ENCODE data around the gene NF2. TPM values are rescaled to one million over a fixed set of nuclear protein-coding genes. Genes with fewer than 3 reads are reported as not detected.

The NF2 gene
- total and polyA plus RNA-seq, 9 donors, result 6.8 to 51.3 (median 30.6) TPM

- Histone ChIP-seq H3K4me3 (no peak overlapping the region), H3K4me1 (ENCODE audit: insufficient read depth) (no peaks in the 10 kb centered on the region), H3K36me3 (no peaks in the 10 kb centered on the region), H3K27ac (no peak overlapping the region), H3K27me3 (no peaks in the 10 kb centered on the region), H3K9me3 (no peaks in the 10 kb centered on the region)
- DNase-seq, result no peak
- intact Hi-C loops (cut with DNase I), result no loop called here
- TF ChIP-seq EP300 (IDR thresholded peaks at IDR 0.05) (no peak), POLR2A (IDR thresholded peaks at IDR 0.05) (no peak)
- TF ChIP-seq, protein P1, sequence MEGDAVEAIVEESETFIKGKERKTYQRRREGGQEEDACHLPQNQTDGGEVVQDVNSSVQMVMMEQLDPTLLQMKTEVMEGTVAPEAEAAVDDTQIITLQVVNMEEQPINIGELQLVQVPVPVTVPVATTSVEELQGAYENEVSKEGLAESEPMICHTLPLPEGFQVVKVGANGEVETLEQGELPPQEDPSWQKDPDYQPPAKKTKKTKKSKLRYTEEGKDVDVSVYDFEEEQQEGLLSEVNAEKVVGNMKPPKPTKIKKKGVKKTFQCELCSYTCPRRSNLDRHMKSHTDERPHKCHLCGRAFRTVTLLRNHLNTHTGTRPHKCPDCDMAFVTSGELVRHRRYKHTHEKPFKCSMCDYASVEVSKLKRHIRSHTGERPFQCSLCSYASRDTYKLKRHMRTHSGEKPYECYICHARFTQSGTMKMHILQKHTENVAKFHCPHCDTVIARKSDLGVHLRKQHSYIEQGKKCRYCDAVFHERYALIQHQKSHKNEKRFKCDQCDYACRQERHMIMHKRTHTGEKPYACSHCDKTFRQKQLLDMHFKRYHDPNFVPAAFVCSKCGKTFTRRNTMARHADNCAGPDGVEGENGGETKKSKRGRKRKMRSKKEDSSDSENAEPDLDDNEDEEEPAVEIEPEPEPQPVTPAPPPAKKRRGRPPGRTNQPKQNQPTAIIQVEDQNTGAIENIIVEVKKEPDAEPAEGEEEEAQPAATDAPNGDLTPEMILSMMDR (IDR thresholded peaks at IDR 0.05), result no peak
- 76 to 87% (median 80%) methylated on average over 3 of the region's 3 CpGs for WGBS, 3 donors
These were observed 67.2 kb downstream of the NF2 start for GRCh38 chr22:29670626-29671025.

- WGBS, 3 donors, result 85 to 91% (median 90%) methylated on average over 14 of the region's 14 CpGs
- DNase-seq, result no peak
- no peaks in the 10 kb centered on the region for H3K27me3 ChIP-seq
These were observed 70.1 kb downstream of the NF2 start for GRCh38 chr22:29673361-29674066.

GRCh38 chr22:29674121-29674520 is 70.7 kb downstream of the NF2 start:
- no peaks in the 10 kb centered on the region for H3K9me3 ChIP-seq
- no peak for TF ChIP-seq POLR2A (IDR thresholded peaks at IDR 0.05)
- TF ChIP-seq EP300 (IDR thresholded peaks at IDR 0.05), result no peak
- TF ChIP-seq, protein P1 (IDR thresholded peaks at IDR 0.05), result no peak

More at GRCh38 chr22:29673361-29674066, 70.1 kb downstream of the NF2 start:
- no peak overlapping the region for H3K4me3 ChIP-seq
- no peaks in the 10 kb centered on the region for H3K9me3 ChIP-seq
- intact Hi-C loops (cut with DNase I), result no loop called here
- H3K27ac ChIP-seq, result no peak overlapping the region
- no peaks in the 10 kb centered on the region for H3K4me1 ChIP-seq (ENCODE audit: insufficient read depth)
- TF ChIP-seq, protein P1 (IDR thresholded peaks at IDR 0.05), result no peak
- TF ChIP-seq EP300 (IDR thresholded peaks at IDR 0.05) (no peak), POLR2A (IDR thresholded peaks at IDR 0.05) (no peak)
- H3K36me3 ChIP-seq, result no peaks in the 10 kb centered on the region

GRCh38 chr22:29679316-29679715 is 75.9 kb downstream of the NF2 start:
- Histone ChIP-seq H3K36me3 (no peaks in the 10 kb centered on the region), H3K9me3 (no peaks in the 10 kb centered on the region), H3K27me3 (no peaks in the 10 kb centered on the region), H3K27ac (no peak overlapping the region), H3K4me3 (no peak overlapping the region), H3K4me1 (ENCODE audit: insufficient read depth) (no peaks in the 10 kb centered on the region)
- intact Hi-C loops (cut with DNase I), result no loop called here
- WGBS, 3 donors, result 0 to 30% (median 19%) methylated on average over 1 of the region's 1 CpG
- DNase-seq, result no peak
- TF ChIP-seq POLR2A (IDR thresholded peaks at IDR 0.05) (no peak), EP300 (IDR thresholded peaks at IDR 0.05) (no peak)

More at GRCh38 chr22:29674121-29674520, 70.7 kb downstream of the NF2 start:
- H3K36me3 ChIP-seq, result no peaks in the 10 kb centered on the region
- H3K4me3 ChIP-seq, result no peak overlapping the region
- no peak for DNase-seq
- WGBS, 3 donors, result 92 to 94% (median 94%) methylated on average over 8 of the region's 8 CpGs
- H3K4me1 ChIP-seq (ENCODE audit: insufficient read depth), result no peaks in the 10 kb centered on the region
- no peak overlapping the region for H3K27ac ChIP-seq
- intact Hi-C loops (cut with DNase I), result no loop called here
- no peaks in the 10 kb centered on the region for H3K27me3 ChIP-seq

- no peaks in the 10 kb centered on the region for H3K36me3 ChIP-seq
- intact Hi-C loops (cut with DNase I), result no loop called here
- TF ChIP-seq POLR2A (IDR thresholded peaks at IDR 0.05) (no peak), EP300 (IDR thresholded peaks at IDR 0.05) (no peak)
- no peaks in the 10 kb centered on the region for H3K4me1 ChIP-seq (ENCODE audit: insufficient read depth)
- no peak for DNase-seq
- H3K9me3 ChIP-seq, result no peaks in the 10 kb centered on the region
- no peaks in the 10 kb centered on the region for H3K27me3 ChIP-seq
- H3K4me3 ChIP-seq, result no peak overlapping the region
- H3K27ac ChIP-seq, result no peak overlapping the region
- WGBS, 3 donors, result 93 to 96% (median 93%) methylated on average over 4 of the region's 4 CpGs
These were observed 80.1 kb downstream of the NF2 start for GRCh38 chr22:29683536-29683935.

Measured in ovary (tissue), 9 donors.